Left forelimb (tissue), 1 donor: ENCODE results near the gene XXYLT1.
"Not testable (repeated sequence)": the region's sequence is repeated elsewhere in the genome, so short reads cannot be mapped to it uniquely, and the experiment has no call there.

Experiments
- DNase-seq: peaks from one replicate; pipeline ENCODE4 v3.0.0-alpha.2; 2018; ENCODE audit warnings: low spot score

XXYLT1 gene

DNA sequence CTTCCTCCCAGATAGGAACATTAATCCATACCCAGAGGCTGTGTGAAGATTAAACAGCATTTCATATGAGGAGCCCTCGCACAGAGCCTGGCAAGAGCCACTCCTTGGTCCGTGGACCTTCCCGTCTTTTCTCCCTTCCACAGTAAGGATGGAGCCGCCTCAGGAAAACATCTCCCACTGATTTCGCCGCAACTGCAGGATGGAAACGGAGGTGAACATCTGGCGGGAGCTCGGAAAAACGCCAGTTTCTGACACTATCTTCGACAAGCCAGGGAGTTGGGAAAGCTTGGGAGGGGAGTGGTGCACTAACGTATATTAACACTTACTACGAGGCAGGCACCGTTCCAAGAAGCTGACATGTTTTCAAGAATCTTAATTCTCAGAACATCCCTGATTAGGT is 157.9 kb downstream of the XXYLT1 start:
- DNase-seq, result no peak

DNA sequence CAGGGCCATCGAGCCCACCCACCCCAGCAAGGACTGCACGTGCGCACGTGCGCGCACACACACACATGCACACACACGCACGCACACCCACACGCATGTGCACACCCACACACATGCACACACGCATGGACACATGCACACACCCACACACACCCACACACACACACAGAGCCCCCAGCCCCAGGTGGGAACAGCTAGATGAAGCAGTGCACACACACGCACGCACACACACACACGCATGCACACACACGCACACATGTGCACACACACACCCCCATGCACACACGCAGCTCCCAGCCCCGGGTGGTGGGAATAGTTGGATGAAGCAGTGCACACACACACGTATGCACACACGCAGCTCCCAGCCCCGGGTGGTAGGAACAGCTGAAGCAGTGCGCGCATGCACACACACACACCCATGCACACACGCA is 158.6 kb downstream of the XXYLT1 start:
- DNase-seq, result no peak

- DNase-seq, result no peak
These were observed 159.2 kb downstream of the XXYLT1 start for GRCh38 chr3:195111766-195112165.

DNA sequence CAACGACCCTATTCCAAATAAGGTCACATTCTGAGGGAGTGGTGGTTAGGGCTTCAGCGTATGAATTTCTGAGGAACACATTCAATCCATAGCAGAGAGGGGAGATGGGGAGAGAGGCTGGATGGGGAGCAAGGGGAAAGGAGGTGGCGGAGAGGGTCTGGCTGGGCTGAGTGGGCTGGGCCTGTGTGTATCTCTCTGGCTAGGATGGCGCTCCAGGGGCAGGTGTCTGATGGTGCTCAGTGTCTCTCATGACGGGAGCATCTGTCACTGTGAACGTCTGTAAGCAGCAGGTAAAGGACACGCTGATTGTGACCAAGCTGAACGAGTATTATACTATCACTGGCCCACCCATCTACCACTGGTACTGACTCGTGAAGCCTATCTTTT is 159.6 kb downstream of the XXYLT1 start:
- no peak for DNase-seq

DNA sequence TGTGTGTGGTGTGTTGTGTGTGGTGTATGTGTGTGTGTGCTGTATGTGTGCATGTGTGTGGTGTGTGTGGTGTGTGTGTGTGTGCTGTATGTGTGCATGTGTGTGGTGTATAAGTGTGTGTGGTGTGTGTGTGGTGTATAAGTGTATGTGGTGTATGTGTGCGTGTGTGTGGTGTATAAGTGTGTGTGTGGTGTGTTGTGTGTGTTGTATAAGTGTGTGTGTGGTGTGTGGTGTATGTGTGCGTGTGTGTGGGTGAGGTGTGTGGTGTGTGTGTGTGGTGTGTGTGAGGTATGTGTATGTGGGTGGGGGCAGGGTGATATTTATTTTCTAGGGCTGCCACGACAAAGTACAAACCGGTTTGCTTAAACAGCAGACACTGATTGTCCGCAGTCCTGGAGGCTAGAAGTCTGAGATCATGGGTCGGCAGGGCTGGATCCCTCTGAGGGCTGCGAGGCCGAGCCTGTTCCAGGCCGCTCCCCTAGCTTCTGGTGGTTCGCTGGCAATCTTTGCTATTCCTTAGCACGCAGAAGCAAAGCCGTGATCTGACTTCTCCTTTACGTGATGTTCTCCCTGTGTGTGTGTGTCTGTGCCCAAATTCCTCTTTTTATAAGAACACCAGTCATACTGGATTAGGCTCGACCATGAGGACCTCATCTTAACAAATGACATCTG is 160.2 kb downstream of the XXYLT1 start:
- DNase-seq, result no peak

- no peak for DNase-seq
These were observed 161.8 kb downstream of the XXYLT1 start for GRCh38 chr3:195109098-195109657.

- DNase-seq, result no peak
These were observed 163.4 kb downstream of the XXYLT1 start for GRCh38 chr3:195107593-195107992.

DNA sequence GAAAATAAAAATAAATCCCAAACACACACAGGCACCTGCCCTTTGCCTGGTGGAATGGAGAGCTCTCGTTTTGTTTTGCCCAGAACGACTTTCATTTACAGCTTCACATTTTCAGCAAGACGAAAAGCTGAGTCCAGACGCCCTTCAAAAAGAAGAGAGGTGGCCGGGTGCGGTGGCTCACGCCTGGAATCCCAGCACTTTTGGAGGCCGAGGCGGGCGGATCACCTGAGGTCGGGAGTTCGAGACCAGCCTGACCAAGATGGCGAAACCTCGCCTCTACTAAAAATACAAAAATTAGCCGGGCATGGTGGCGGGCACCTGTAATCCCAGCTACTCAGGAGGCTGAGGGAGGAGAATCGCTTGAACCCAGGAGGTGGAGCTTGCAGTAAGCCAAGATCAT is 163.9 kb downstream of the XXYLT1 start:
- DNase-seq, result not testable (repeated sequence)

GRCh38 chr3:195106418-195106906 is 164.5 kb downstream of the XXYLT1 start:
- peak; percentile 89 for DNase-seq

GRCh38 chr3:195105841-195106417 is 165.0 kb downstream of the XXYLT1 start:
- no peak for DNase-seq

DNA sequence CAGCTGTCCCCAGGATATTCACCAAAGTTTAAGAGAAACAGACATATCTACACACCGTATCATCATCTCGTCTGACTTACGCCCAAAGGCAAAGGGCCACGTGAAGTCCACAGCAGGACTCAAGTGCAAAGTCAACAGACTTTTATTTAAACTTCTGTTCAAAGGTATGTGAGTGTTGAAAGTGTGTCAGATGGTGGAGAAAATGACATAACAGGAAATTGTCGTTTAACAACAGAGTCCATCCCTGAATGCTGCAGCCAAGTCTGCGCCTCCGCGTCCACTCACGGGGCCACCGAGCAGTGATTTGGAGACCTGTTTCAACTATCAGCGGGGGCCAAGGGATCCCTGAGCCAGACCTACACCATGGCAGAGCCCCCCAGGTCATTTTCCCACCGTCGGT is 165.6 kb downstream of the XXYLT1 start:
- no peak for DNase-seq

DNA sequence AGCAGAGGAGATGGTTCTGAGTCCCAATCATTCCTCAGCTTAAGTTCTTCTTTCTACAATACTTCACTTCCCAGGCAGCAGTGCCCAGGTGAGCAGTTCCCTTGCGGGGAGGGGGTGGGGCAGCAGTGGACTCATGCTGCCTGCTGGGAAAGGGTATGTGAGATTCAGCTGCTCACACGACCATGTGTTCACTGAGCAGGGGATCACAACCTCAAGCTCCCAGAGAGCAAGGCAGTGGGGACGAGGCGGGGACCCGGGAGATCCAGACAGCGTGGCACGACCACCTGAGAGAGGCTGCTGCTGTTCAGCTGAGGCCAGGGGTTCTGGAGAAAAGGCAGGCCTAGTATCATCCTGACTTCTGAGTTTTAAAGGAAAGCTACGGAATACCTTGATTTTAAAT is 166.6 kb downstream of the XXYLT1 start:
- no peak for DNase-seq

GRCh38 chr3:195103623-195104022 is 167.3 kb downstream of the XXYLT1 start:
- DNase-seq, result no peak

DNA sequence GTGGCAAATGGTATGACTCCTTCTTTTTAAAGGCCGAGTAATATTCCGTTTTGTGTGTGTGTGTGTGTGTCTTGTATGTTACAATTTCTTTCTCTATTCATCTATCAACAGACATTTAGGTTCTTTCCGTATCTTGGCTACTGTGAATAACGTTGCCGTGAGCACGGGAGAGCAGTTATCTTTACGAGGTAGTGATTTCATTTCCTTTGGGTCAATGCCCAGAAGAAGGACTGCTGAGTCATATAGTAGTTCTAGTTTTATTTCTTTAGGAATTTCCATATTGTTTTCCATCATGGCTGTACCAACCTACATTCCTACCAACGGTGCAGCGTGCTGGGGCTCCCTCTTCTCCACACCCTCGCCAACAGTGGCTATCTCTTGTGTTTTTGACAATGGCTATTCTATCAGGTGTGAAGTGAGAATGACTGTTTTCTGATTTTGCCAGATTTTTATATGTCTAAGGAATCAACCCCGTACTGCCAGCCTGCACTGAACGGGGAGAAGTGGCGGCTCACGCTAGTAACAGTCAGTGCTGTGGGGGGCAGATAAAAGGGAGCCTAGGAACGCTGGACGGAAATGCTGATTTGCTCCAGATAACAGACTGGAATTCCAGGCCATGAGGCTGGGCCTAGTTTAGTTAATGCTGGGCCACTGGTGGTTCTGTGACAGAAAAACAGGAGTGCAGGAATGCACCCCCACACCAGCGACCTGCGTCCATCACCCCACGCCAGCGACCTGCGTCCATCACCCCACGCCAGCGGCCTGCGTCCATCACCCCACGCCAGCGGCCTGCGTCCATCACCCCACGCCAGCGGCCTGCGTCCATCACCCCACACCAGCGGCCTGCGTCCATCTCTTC is 168.1 kb downstream of the XXYLT1 start:
- DNase-seq, result no peak

- no peak for DNase-seq
These were observed 168.9 kb downstream of the XXYLT1 start for GRCh38 chr3:195101927-195102608.

DNA sequence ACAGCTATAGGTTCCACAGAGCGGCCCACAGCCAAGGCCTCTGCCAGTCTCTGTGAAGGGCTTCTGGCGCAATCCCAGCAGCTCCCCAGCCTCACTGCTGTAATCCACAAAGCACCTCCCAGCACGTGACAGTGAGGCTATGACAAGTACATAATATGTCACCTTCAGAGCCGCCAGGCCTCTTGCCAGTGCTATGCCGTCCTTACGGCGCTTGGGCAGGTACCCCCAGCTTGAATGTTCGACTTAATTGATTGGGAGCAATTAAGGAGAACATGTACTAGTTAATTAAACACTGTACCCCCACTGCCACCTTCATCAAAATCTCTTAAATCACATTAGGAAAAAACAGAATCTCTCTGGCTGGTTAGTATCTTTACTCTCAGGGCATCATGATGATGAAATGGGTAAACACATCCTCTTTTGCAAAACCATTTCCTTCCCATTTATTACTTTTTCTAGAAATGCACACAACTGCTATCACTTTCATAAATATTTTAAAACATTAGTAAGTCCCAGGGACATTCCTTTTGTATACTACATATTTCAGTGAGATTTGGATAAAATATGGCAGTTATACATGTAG is 169.9 kb downstream of the XXYLT1 start:
- DNase-seq, result no peak

DNA sequence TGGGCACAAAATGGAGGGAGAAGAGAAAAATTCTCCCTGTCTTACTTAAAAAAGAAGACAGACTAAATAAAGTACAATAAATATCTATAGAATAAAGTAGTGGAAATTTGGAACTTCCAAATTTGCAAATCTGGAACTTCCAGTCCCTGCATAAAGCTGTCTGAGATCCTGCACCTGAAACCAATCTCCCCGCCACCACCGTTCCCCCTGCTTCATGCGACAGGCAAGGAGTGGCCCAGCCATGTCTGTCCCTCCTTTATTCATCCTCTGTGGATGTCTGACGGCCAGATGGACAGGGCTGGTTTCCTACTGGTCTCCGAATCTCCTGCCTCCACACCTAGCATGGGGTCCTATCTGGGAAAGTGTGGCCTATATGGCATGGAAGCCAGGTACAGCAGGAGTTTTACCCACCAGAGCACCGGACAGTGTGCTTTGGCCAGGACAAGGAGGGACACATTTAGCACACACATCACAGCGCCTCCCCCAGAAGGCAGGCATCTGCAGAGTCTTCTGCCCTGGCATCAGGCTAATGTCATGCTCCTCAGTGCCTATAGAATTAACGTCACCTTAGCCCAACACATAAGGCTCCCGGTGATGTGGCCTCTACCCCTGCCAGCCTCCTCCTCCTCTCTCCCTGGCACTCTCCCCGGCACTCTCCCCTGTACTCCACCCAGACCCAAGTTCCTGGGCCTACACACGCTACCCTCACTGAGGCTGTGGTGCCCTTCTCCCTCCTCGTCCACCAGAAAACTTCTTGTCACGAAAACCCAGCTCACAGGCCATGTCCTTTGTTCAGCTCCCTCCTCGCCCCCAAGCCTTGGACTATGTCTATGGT is 170.8 kb downstream of the XXYLT1 start:
- DNase-seq, result no peak

GRCh38 chr3:195098741-195099525 is 172.0 kb downstream of the XXYLT1 start:
- DNase-seq, result no peak

DNA sequence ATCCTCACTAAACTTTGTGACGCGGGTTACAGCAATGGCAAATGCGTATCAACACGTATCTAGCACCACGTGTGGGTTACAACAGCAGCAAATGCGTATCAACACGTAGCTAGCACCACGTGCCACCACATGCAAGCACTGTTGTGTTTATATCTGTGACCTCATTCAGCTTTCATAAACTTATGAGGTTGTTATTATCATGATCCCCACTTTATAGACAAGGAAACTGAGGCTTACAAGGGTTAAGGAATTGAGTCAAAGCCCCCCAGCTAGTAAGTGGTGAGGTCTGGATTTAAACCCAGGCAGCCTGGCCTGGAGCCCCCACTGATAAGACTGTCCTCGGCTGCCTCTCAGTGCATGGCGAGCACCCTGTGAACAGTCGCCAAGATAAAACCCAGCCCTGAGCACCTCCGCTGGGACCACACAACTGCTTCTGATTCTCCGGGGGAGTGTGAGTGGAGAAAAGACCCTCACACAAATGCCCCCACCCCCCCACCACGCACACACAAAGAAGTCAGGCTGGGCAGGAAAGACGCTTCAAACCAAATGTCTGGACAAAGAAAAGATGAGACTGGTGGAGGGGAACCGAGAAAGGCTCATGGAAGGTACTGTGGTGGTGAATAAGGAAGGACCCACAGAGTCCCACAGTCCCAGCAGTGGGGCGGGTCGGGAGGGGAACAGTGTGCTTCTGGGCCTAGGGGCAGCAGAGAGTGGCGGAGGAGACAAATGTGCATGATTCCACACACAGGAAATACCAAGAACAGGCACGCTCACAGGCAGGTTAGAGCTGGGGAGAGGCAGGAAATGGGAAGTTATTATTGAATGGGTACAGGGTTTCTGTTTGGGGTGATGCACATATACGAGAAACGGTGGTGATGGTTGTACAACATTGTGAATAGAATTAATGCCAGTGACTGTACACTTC is 173.4 kb downstream of the XXYLT1 start:
- DNase-seq, result no peak
